HCT116 (cell line): ENCODE measurements around the gene PYGB. TPM values are rescaled to one million over a fixed set of nuclear protein-coding genes. Genes with fewer than 3 reads are reported as not detected.

Experiments
- ATAC-seq: fragments of 200-7000 bp; cut with Tn5 transposase; 2 replicates; pipeline ENCODE4 v1.9.1; 2020; ENCODE audit warnings: mild to moderate bottlenecking, moderate library complexity
- BruUV-seq: library from RNA; stranded (reverse); fragments of 400-500 nt; replicated peaks from 2 replicates; lab custom pipeline; 2021; lab: Mats Ljungman, UMichigan
- CTCF ChIA-PET: fragments of 300-600 bp; sonication (Branson Sonifier 250); formaldehyde crosslinking; loops from one replicate; lab custom pipeline; 2021; ENCODE audit warnings: antibody characterized with exemption; lab: Charles Lee
- POLR2A ChIA-PET: fragments of 300-600, 350-600 bp; sonication (Branson Sonifier 250); formaldehyde crosslinking; loops from one replicate; lab custom pipeline; 2021; ENCODE audit warnings: antibody characterized with exemption; lab: Charles Lee
- RAD21 ChIA-PET, 2 experiments: fragments of 300-600 bp; sonication (Branson Sonifier 250); formaldehyde crosslinking; loops; one replicate each; lab custom pipeline; 2023; ENCODE audit warnings: low total read pairs in 2 of 2; ENCODE audit not compliant: uncharacterized antibody in 2 of 2, unreplicated experiment in 2 of 2, low non-redundant PET in 1 of 2; lab: Charles Lee
- DNase-seq: peaks from one replicate; pipeline ENCODE4 v3.0.0-alpha.2; 2010; ENCODE audit warnings: low read depth, low spot score
- H2AFZ ChIP-seq: fragments of 200-600 bp; shearing (Covaris generic), sonication (generic); 2 replicates; pipeline ENCODE4 v1.6.1; 2017; ENCODE audit warnings: low read depth, mixed run types, mixed read lengths, antibody characterized with exemption, low read length; ENCODE audit not compliant: poor library complexity, severe bottlenecking
- H3K27ac ChIP-seq: 2 replicates; pipeline ENCODE4 v1.5.1; 2012; ENCODE audit warnings: low read depth, low read length
- H3K27me3 ChIP-seq: fragments of 200-600 bp; sonication (generic); 2 replicates; pipeline ENCODE4 v1.6.1; 2016; ENCODE audit warnings: mixed run types, low read length, mixed read lengths; ENCODE audit not compliant: insufficient read depth
- H3K36me3 ChIP-seq, 2 experiments: fragments of 200-500 bp in 1 of 2; fragments of 200-600 bp in 1 of 2; sonication (Bioruptor generic) in 1 of 2; sonication (generic) in 1 of 2; 2 replicates each; pipeline versions ENCODE4 v1.5.1 to v1.6.1; 2014 to 2016; ENCODE audit warnings: low read length in 2 of 2, inconsistent platforms in 1 of 2, mixed read lengths in 1 of 2, mixed run types in 1 of 2; ENCODE audit not compliant: insufficient read depth in 2 of 2, control insufficient read depth in 1 of 2
- H3K4me1 ChIP-seq, 2 experiments: fragments of 200-600 bp in 1 of 2; sonication (generic) in 1 of 2; 2 replicates each; pipeline versions ENCODE4 v1.5.1 to v1.6.1; 2012 to 2017; ENCODE audit warnings: low read length in 2 of 2, inconsistent platforms in 1 of 2, mild to moderate bottlenecking in 1 of 2, mixed read lengths in 1 of 2, mixed run types in 1 of 2, moderate library complexity in 1 of 2; ENCODE audit not compliant: insufficient read depth in 2 of 2, control insufficient read depth in 1 of 2
- H3K4me2 ChIP-seq: fragments of 200-600 bp; sonication (generic); 2 replicates; pipeline ENCODE4 v1.6.1; 2017; ENCODE audit warnings: mixed run types, low read length, mixed read lengths
- H3K4me3 ChIP-seq, 2 experiments: fragments of 200-600 bp in 1 of 2; sonication (generic) in 1 of 2; replicated peaks in 1 of 2; 2 replicates each; pipeline ENCODE4 v1.5.1; 2011 to 2016; ENCODE audit warnings: low read length in 2 of 2, control low read depth in 1 of 2, low read depth in 1 of 2, mild to moderate bottlenecking in 1 of 2, mixed read lengths in 1 of 2, mixed run types in 1 of 2
- H3K79me2 ChIP-seq: fragments of 200-600 bp; sonication (generic); 2 replicates; pipeline ENCODE4 v1.6.1; 2017; ENCODE audit warnings: mild to moderate bottlenecking, mixed run types, low read length, moderate library complexity, mixed read lengths; ENCODE audit not compliant: insufficient read depth
- H3K9ac ChIP-seq: fragments of 200-600 bp; sonication (generic); 2 replicates; pipeline ENCODE4 v1.6.1; 2016; ENCODE audit warnings: low read length, mixed read lengths
- H3K9me2 ChIP-seq: fragments of 200-600 bp; sonication (generic), shearing (Covaris generic); 2 replicates; pipeline ENCODE4 v1.6.1; 2017; ENCODE audit warnings: mixed run types, mild to moderate bottlenecking, moderate library complexity; ENCODE audit not compliant: insufficient read depth
- H3K9me3 ChIP-seq, 2 experiments: fragments of 200-500 bp in 1 of 2; fragments of 200-600 bp in 1 of 2; sonication (Bioruptor generic) in 1 of 2; sonication (generic) in 1 of 2; 2 replicates each; pipeline ENCODE4 v1.6.1; 2014 to 2017; ENCODE audit warnings: low read length in 2 of 2, mixed read lengths in 2 of 2, inconsistent platforms in 1 of 2, low read depth in 1 of 2, mild to moderate bottlenecking in 1 of 2, mixed run types in 1 of 2, moderate library complexity in 1 of 2; ENCODE audit not compliant: control insufficient read depth in 1 of 2, insufficient read depth in 1 of 2
- H4K20me1 ChIP-seq: fragments of 200-600 bp; sonication (generic), shearing (Covaris generic); 2 replicates; pipeline ENCODE4 v1.6.1; 2017; ENCODE audit warnings: mixed run types, mild to moderate bottlenecking, moderate library complexity; ENCODE audit not compliant: insufficient read depth
- ATF3 ChIP-seq: IDR thresholded peaks from 2 replicates; pipeline ENCODE4 v1.6.1; 2012
- CBX3 ChIP-seq: IDR thresholded peaks from 2 replicates; pipeline ENCODE4 v1.6.1; 2012; ENCODE audit warnings: low read depth
- CTCF ChIP-seq, 3 experiments: fragments of 200-600 bp in 1 of 3; sonication (generic) in 1 of 3; IDR thresholded peaks in 2 of 3; conservative IDR thresholded peaks in 1 of 3; 2 replicates each; pipeline ENCODE4 v1.5.1; 2012 to 2017; ENCODE audit warnings: low read depth in 2 of 3, low read length in 2 of 3, antibody characterized with exemption in 1 of 3, borderline replicate concordance in 1 of 3, control low read depth in 1 of 3, mild to moderate bottlenecking in 1 of 3, mixed read lengths in 1 of 3, mixed run types in 1 of 3, moderate library complexity in 1 of 3; ENCODE audit not compliant: insufficient read depth in 1 of 3
- EGR1 ChIP-seq: IDR thresholded peaks from 2 replicates; pipeline ENCODE4 v1.6.1; 2012; ENCODE audit warnings: low read depth
- ELF1 ChIP-seq: IDR thresholded peaks from 2 replicates; pipeline ENCODE4 v1.6.1; 2012; ENCODE audit warnings: low read depth, borderline replicate concordance
- EZH2 ChIP-seq: fragments of 200-600 bp; sonication (generic); IDR thresholded peaks from 2 replicates; pipeline ENCODE4 v1.6.1; 2017; ENCODE audit warnings: antibody characterized with exemption, mixed run types
- EZH2phosphoT487 ChIP-seq: fragments of 200-600 bp; IDR thresholded peaks from 2 replicates; pipeline ENCODE4 v1.6.1; 2018; ENCODE audit warnings: antibody characterized with exemption, borderline replicate concordance
- FOSL1 ChIP-seq: IDR thresholded peaks from 2 replicates; pipeline ENCODE4 v1.6.1; 2012; ENCODE audit warnings: low read depth
- JUND ChIP-seq: IDR thresholded peaks from 2 replicates; pipeline ENCODE4 v1.6.1; 2012
- MAX ChIP-seq: IDR thresholded peaks from 2 replicates; pipeline ENCODE4 v1.6.1; 2012
- POLR2A ChIP-seq: IDR thresholded peaks from 2 replicates; pipeline ENCODE4 v1.7.0; 2011; ENCODE audit warnings: borderline replicate concordance; ENCODE audit not compliant: insufficient read depth, insufficient read length; ENCODE audit errors: extremely low read depth
- POLR2AphosphoS5 ChIP-seq: IDR thresholded peaks from 2 replicates; pipeline ENCODE4 v1.6.1; 2011; ENCODE audit warnings: mild to moderate bottlenecking, low read depth, low read length, moderate library complexity
- RAD21 ChIP-seq: IDR thresholded peaks from 2 replicates; pipeline ENCODE4 v1.6.1; 2012; ENCODE audit warnings: low read depth, mild to moderate bottlenecking
- REST ChIP-seq: IDR thresholded peaks from 2 replicates; pipeline ENCODE4 v1.6.1; 2012; ENCODE audit warnings: low read depth
- SP1 ChIP-seq: IDR thresholded peaks from 2 replicates; pipeline ENCODE4 v1.6.1; 2012; ENCODE audit warnings: low read depth
- SRF ChIP-seq: IDR thresholded peaks from 2 replicates; pipeline ENCODE4 v1.6.1; 2012; ENCODE audit warnings: low read depth
- TCF7L2 ChIP-seq: IDR thresholded peaks from 2 replicates; pipeline ENCODE4 v1.7.0; 2011; ENCODE audit warnings: borderline replicate concordance, inconsistent platforms; ENCODE audit not compliant: insufficient read depth, insufficient read length; ENCODE audit errors: extremely low read depth
- YY1 ChIP-seq: IDR thresholded peaks from 2 replicates; pipeline ENCODE4 v1.6.1; 2011; ENCODE audit warnings: low read length, low read depth, moderate library complexity, mild to moderate bottlenecking; ENCODE audit not compliant: insufficient replicate concordance; ENCODE audit errors: extremely low read depth
- ZBTB33 ChIP-seq: IDR thresholded peaks from 2 replicates; pipeline ENCODE4 v1.6.1; 2011; ENCODE audit warnings: mild to moderate bottlenecking, low read length, moderate library complexity; ENCODE audit not compliant: insufficient replicate concordance; ENCODE audit errors: extremely low read depth
- ZNF274 ChIP-seq: fragments of 200-500 bp; sonication (Bioruptor generic); IDR thresholded peaks from 2 replicates; pipeline ENCODE4 v1.6.1; 2014; ENCODE audit warnings: mild to moderate bottlenecking, low read depth, low read length, inconsistent platforms
- intact Hi-C: fragments of 100-400 bp; cut with micrococcal nuclease; formaldehyde crosslinking; loops from 2 replicates; pipeline ENCODE4 v1.10.0; 2022
- total RNA-seq: library from RNA; stranded (reverse); gene quantifications from one replicate; pipeline ENCODE4 v1.2.1, GENCODE V29; 2021; ENCODE audit not compliant: unreplicated experiment

The PYGB gene
- total RNA-seq, 1 experiment from 2014 or later = 87.8 TPM

- Histone ChIP-seq H3K36me3 (0 out of 4 replicates have a peak, but pooled peaks cover 0 to 4% of the 10 kb centered on the region in 2 experiments), H4K20me1 (no peaks in the 10 kb centered on the region), H3K79me2 (peaks cover 47% of the 10 kb centered on the region), H3K4me2 (no peak overlapping the region), H3K27me3 (no peaks in the 10 kb centered on the region), H3K4me3 (no peak overlapping the region), H3K4me1 (peaks cover 25 to 30% of the 10 kb centered on the region in 2 experiments), H3K9ac (no peak overlapping the region), H2AFZ (no peak overlapping the region), H3K9me3 (no peaks in the 10 kb centered on the region), H3K9me2 (no peaks in the 10 kb centered on the region), H3K27ac (no peak overlapping the region)
- ChIA-PET RAD21 (no interaction called here), CTCF (interaction anchor here (1.0 kb wide), 1 partner anchor 9 kb away, joined by 3 read pairs; the partner anchor contains the start of gene PYGB), POLR2A (no interaction called here)
- TF ChIP-seq RAD21 (no peak), EGR1 (no peak), SP1 (no peak), JUND (no peak), MAX (no peak), ZNF274 (no peak), TCF7L2 (no peak), ZBTB33 (no peak), SRF (no peak), ATF3 (no peak), YY1 (no peak), ELF1 (no peak), POLR2AphosphoS5 (no peak), EZH2phosphoT487 (no peak), EZH2 (no peak), CTCF (IDR thresholded peaks at IDR 0.05 in 2 of 3, conservative IDR thresholded peaks at IDR 0.05 in 1 of 3; ENCODE audit: borderline replicate concordance in 1 of 3, insufficient read depth in 1 of 3, low read depth in 2 of 3, low read length in 2 of 3) (no peak), CBX3 (no peak), POLR2A (no peak), REST (no peak), FOSL1 (no peak)
- no peak for DNase-seq
- no peak for ATAC-seq
- intact Hi-C loops = loop anchor here (10.0 kb wide), 1 partner anchor 48 kb away; no protein-coding TSS in a partner anchor
- BruUV-seq = no TSS peak
Observed at GRCh38 chr20:25257130-25257529, 9.2 kb downstream of the PYGB start.
